ENCODE measurements around the gene SIK3. TPM values are rescaled to one million over a fixed set of nuclear protein-coding genes. Genes with fewer than 3 reads are reported as not detected.

Gene SIK3
- polyA plus RNA-seq, 1 of the 3 experiments (the other 2 are of a cell fraction) = 5.1 TPM

DNA sequence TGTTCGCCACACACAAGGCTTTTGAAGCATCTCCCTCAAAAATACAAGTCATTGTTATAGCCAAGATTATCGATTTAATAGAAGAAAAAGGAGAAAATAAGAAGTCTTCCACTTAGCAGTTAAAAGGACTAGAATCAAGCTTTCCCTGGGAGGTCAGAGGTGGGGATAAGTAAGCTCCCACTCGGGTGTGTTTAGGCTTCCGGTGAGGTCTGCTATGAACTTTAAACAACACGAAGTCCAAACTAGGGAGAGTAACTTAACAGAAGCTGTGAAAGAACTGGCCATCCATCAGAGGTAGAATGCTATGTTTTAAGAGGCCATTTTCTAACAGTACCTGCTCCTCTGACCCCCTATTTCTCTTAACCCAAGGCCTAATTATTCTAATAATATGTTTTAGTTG lies 169.4 kb downstream of the SIK3 start:
- Histone ChIP-seq H3K4me2 (no peak overlapping the region), H4K20me1 (ENCODE audit: insufficient read depth) (no peaks in the 10 kb centered on the region), H3K36me3 (replicated peaks in 1 of 2; ENCODE audit: control insufficient read depth in 1 of 2, insufficient read depth in 2 of 2, low read length in 1 of 2) (peaks cover 10 to 15% of the 10 kb centered on the region in 2 experiments), H3K27ac (ENCODE audit: low read depth in 2 of 2, low read length in 1 of 2) (no peak overlapping the region; a peak in 1 of 4 replicates), H3F3A (replicated peaks; ENCODE audit: insufficient read depth) (no peaks in the 10 kb centered on the region), H3K4me3 (ENCODE audit: low read depth in 2 of 2, low read length in 1 of 2) (no peak overlapping the region), H3K9ac (no peak overlapping the region), H3K27me3 (ENCODE audit: insufficient read depth) (no peaks in the 10 kb centered on the region), H3K4me1 (ENCODE audit: control insufficient read depth in 1 of 2, insufficient read depth in 2 of 2, low read depth in 1 of 2, low read length in 1 of 2) (peaks cover 17 to 18% of the 10 kb centered on the region in 2 experiments; a peak in 3 of 4 replicates), H3K79me2 (ENCODE audit: insufficient read depth) (no peaks in the 10 kb centered on the region), H3K9me2 (no peaks in the 10 kb centered on the region), H2AFZ (ENCODE audit: low read depth) (no peak overlapping the region), H3K9me3 (no peaks in the 10 kb centered on the region)
- DNase-seq = no peak
- 91% methylated on average over 5 of the region's 5 CpGs for WGBS (ENCODE audit: low lambda C conversion rate)
- POLR2A ChIA-PET = no interaction called here
- CTCF ChIA-PET = interaction anchor here (0.7 to 1.4 kb wide), 4 partner anchors 141 to 186 kb away, joined by 3 to 5 read pairs (median 3); partner anchors contain the start of gene ZPR1
- TF ChIP-seq EP300 (IDR thresholded peaks at IDR 0.05; ENCODE audit: borderline replicate concordance in 1 of 2, low read depth in 1 of 2, low read length in 1 of 2) (no peak), RXRA (IDR thresholded peaks at IDR 0.05; ENCODE audit: borderline replicate concordance, low read depth) (no peak), TEAD4 (IDR thresholded peaks at IDR 0.05; ENCODE audit: borderline replicate concordance, insufficient read depth) (no peak), JUND (IDR thresholded peaks at IDR 0.05) (no peak), TAF1 (IDR thresholded peaks at IDR 0.05; ENCODE audit: borderline replicate concordance, low read depth, low read length) (no peak), CHD2 (IDR thresholded peaks at IDR 0.05; ENCODE audit: low read length, partially characterized antibody) (no peak), ELF1 (IDR thresholded peaks at IDR 0.05) (no peak), SIN3A (IDR thresholded peaks at IDR 0.05; ENCODE audit: borderline replicate concordance, low read depth, low read length) (no peak), GABPA (IDR thresholded peaks at IDR 0.05; ENCODE audit: low read depth) (no peak), MEF2A (IDR thresholded peaks at IDR 0.05; ENCODE audit: borderline replicate concordance, low read depth) (no peak)
- TF ChIP-seq, protein P1, sequence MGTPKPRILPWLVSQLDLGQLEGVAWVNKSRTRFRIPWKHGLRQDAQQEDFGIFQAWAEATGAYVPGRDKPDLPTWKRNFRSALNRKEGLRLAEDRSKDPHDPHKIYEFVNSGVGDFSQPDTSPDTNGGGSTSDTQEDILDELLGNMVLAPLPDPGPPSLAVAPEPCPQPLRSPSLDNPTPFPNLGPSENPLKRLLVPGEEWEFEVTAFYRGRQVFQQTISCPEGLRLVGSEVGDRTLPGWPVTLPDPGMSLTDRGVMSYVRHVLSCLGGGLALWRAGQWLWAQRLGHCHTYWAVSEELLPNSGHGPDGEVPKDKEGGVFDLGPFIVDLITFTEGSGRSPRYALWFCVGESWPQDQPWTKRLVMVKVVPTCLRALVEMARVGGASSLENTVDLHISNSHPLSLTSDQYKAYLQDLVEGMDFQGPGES (IDR thresholded peaks at IDR 0.05; ENCODE audit: low read depth, low read length) = no peak

DNA sequence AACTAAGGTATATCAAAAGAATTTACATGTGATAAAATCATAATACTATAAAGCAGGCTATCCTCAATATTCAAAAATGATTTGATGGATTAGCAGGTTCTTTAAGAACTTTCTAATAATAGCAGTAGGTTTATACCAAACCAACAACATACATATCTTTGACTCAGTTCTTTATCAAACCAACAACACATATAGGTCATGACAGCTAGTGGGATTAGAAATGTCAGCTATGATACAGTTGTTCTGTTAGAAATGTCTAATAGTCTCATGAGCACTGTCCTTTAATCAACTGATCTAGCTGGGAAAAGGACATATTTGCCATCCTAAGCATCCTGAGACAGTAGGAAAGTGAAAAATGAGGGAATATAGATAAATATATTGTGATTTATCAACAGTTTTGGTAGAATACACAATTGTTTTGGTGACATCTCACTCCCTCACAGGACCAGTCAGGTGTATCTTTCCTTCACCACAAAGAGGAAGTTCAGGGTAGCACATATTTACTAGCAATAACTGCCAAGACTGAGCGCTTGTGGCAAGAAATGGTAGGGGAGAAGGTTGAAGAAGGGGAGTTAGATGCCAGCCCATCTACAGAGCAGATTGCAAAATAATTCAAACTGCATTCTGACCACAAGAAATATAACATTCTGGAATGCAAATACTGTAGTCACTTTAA lies 170.0 kb downstream of the SIK3 start:
- CTCF ChIA-PET = interaction anchor here (0.9 to 1.0 kb wide), 2 partner anchors 9 to 10 kb away, joined by 3 to 4 read pairs; no protein-coding TSS in a partner anchor
- WGBS (ENCODE audit: low lambda C conversion rate) = 88% methylated on average over 1 of the region's 1 CpG
- no peak overlapping the region for H3K4me3 ChIP-seq (ENCODE audit: low read depth in 2 of 2, low read length in 1 of 2)
- H3K9ac ChIP-seq = no peak overlapping the region
- no peak overlapping the region for H2AFZ ChIP-seq (ENCODE audit: low read depth)
- no peak overlapping the region for H3K4me2 ChIP-seq
- no peaks in the 10 kb centered on the region for H4K20me1 ChIP-seq (ENCODE audit: insufficient read depth)
- H3F3A ChIP-seq (replicated peaks; ENCODE audit: insufficient read depth) = no peaks in the 10 kb centered on the region
- H3K9me2 ChIP-seq = no peaks in the 10 kb centered on the region
- H3K27me3 ChIP-seq (ENCODE audit: insufficient read depth) = no peaks in the 10 kb centered on the region
- H3K36me3 ChIP-seq (replicated peaks in 1 of 2; ENCODE audit: control insufficient read depth in 1 of 2, insufficient read depth in 2 of 2, low read length in 1 of 2) = peaks cover 10 to 15% of the 10 kb centered on the region in 2 experiments
- TF ChIP-seq ELF1 (IDR thresholded peaks at IDR 0.05) = no peak
- TF ChIP-seq, protein P2, sequence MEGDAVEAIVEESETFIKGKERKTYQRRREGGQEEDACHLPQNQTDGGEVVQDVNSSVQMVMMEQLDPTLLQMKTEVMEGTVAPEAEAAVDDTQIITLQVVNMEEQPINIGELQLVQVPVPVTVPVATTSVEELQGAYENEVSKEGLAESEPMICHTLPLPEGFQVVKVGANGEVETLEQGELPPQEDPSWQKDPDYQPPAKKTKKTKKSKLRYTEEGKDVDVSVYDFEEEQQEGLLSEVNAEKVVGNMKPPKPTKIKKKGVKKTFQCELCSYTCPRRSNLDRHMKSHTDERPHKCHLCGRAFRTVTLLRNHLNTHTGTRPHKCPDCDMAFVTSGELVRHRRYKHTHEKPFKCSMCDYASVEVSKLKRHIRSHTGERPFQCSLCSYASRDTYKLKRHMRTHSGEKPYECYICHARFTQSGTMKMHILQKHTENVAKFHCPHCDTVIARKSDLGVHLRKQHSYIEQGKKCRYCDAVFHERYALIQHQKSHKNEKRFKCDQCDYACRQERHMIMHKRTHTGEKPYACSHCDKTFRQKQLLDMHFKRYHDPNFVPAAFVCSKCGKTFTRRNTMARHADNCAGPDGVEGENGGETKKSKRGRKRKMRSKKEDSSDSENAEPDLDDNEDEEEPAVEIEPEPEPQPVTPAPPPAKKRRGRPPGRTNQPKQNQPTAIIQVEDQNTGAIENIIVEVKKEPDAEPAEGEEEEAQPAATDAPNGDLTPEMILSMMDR (IDR thresholded peaks at IDR 0.05) = no peak
- no peak for TF ChIP-seq SIN3A (IDR thresholded peaks at IDR 0.05; ENCODE audit: borderline replicate concordance, low read depth, low read length)
- TF ChIP-seq, protein P3, sequence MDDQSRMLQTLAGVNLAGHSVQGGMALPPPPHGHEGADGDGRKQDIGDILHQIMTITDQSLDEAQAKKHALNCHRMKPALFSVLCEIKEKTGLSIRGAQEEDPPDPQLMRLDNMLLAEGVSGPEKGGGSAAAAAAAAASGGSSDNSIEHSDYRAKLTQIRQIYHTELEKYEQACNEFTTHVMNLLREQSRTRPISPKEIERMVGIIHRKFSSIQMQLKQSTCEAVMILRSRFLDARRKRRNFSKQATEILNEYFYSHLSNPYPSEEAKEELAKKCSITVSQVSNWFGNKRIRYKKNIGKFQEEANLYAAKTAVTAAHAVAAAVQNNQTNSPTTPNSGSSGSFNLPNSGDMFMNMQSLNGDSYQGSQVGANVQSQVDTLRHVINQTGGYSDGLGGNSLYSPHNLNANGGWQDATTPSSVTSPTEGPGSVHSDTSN (IDR thresholded peaks at IDR 0.05) = peak; percentile 32; the same call in 1 of the 2 replicates
- no peak for TF ChIP-seq MEF2A (IDR thresholded peaks at IDR 0.05; ENCODE audit: borderline replicate concordance, low read depth)
- TF ChIP-seq RXRA (IDR thresholded peaks at IDR 0.05; ENCODE audit: borderline replicate concordance, low read depth) = no peak
- no peak for DNase-seq
- H3K79me2 ChIP-seq (ENCODE audit: insufficient read depth) = no peaks in the 10 kb centered on the region
- peaks cover 17 to 18% of the 10 kb centered on the region in 2 experiments; a peak in 3 of 4 replicates for H3K4me1 ChIP-seq (ENCODE audit: control insufficient read depth in 1 of 2, insufficient read depth in 2 of 2, low read depth in 1 of 2, low read length in 1 of 2)
- POLR2A ChIA-PET = no interaction called here
- no peaks in the 10 kb centered on the region for H3K9me3 ChIP-seq
- peak overlapping the region in 1 of 2 experiments; percentile 11; a peak in 1 of 4 replicates for H3K27ac ChIP-seq (ENCODE audit: low read depth in 2 of 2, low read length in 1 of 2)
